MM.1S (cell line): ENCODE data around the gene KIZ.

ENCODE experiments used
- CTCF ChIP-seq: fragments of 300-600 bp; sonication (generic); IDR thresholded peaks from 2 replicates; pipeline ENCODE4 v1.5.1; 2016; ENCODE audit warnings: antibody characterized with exemption, low read length, mixed read lengths
- EZH2 ChIP-seq: fragments of 300-600 bp; sonication (generic); optimal IDR thresholded peaks from 2 replicates; pipeline ENCODE3; 2017; ENCODE audit warnings: low read depth, mild to moderate bottlenecking, antibody characterized with exemption, low read length, mixed read lengths

- TF ChIP-seq CTCF (no peak), EZH2 (no peak)
Observed at GRCh38 chr20:21232546-21233280, 106.8 kb downstream of the KIZ start.
